ENCODE data around the gene PNP. TPM values are rescaled to one million over a fixed set of nuclear protein-coding genes. Genes with fewer than 3 reads are reported as not detected.

The PNP gene
- total and polyA plus RNA-seq, 2 of the 8 experiments (the other 6 are each of a cell fraction or from before 2014, with no cell fraction given): 108 to 130 TPM

- TF ChIP-seq TEAD4 (IDR thresholded peaks at IDR 0.05; ENCODE audit: low read depth, low read length) (no peak), RNF2 (IDR thresholded peaks at IDR 0.05; ENCODE audit: borderline replicate concordance, low read depth, low read length, missing control alignments, poor library complexity, severe bottlenecking) (no peak), SIRT6 (IDR thresholded peaks at IDR 0.05; ENCODE audit: low read length) (no peak), CBX8 (IDR thresholded peaks at IDR 0.05; ENCODE audit: borderline replicate concordance, low read depth, low read length) (no peak), TAF7 (optimal IDR thresholded peaks at IDR 0.05; ENCODE audit: borderline replicate concordance, low read depth, low read length) (no peak), TAF1 (IDR thresholded peaks at IDR 0.05; ENCODE audit: low read depth, low read length) (no peak), CBX5 (IDR thresholded peaks at IDR 0.05; ENCODE audit: low read depth, low read length) (no peak)
Measured at GRCh38 chr14:20478894-20479293, 9.7 kb downstream of the PNP start (continued).
